Measurements from ENCODE around the gene VAPA. TPM values are rescaled to one million over a fixed set of nuclear protein-coding genes. Genes with fewer than 3 reads are reported as not detected.

Gene VAPA
- total RNA-seq, 2 experiments from 2014 or later = 139 to 176 TPM

- Histone ChIP-seq H3K4me2 (ENCODE audit: low read length) (no peak overlapping the region), H3K9me2 (ENCODE audit: insufficient read depth, low read length) (no peaks in the 10 kb centered on the region), H3K4me3 (ENCODE audit: low read depth, low read length, poor library complexity, severe bottlenecking) (no peak overlapping the region), H3K79me2 (ENCODE audit: insufficient read depth, low read depth, low read length) (no peaks in the 10 kb centered on the region), H3K9me3 (ENCODE audit: low read length) (peaks cover 16% of the 10 kb centered on the region), H3K36me3 (ENCODE audit: insufficient read depth, low read length) (no peaks in the 10 kb centered on the region), H2AFZ (ENCODE audit: low read length) (no peak overlapping the region), H4K20me1 (ENCODE audit: insufficient read depth, low read length) (no peaks in the 10 kb centered on the region), H3K27ac (ENCODE audit: low read depth, low read length, poor library complexity, severe bottlenecking) (no peak overlapping the region), H3K4me1 (ENCODE audit: insufficient read depth, low read length, poor library complexity, severe bottlenecking) (no peaks in the 10 kb centered on the region)
- no TSS peak for BruUV-seq (replicated peaks)
- TF ChIP-seq EZH2phosphoT487 (IDR thresholded peaks at IDR 0.05; ENCODE audit: borderline replicate concordance, low read depth, low read length) (no peak), CTCF (conservative IDR thresholded peaks at IDR 0.05; ENCODE audit: low read length) (no peak)
- intact Hi-C loops (cut with micrococcal nuclease; ENCODE audit: unreplicated experiment) = loop anchor here (10.0 kb wide), 2 partner anchors 50 to 340 kb away; no protein-coding TSS in a partner anchor
- DNase-seq (ENCODE audit: low spot score) = no peak
- CTCF ChIA-PET (ENCODE audit: unreplicated experiment) = no interaction called here
- POLR2A ChIA-PET = interaction anchor here (0.6 kb wide), 2 partner anchors 92 to 155 kb away, joined by 3 read pairs; no protein-coding TSS in a partner anchor
Observed at GRCh38 chr18:9974279-9974915, 60.6 kb downstream of the VAPA start.

- peaks cover 16% of the 10 kb centered on the region for H3K9me3 ChIP-seq (ENCODE audit: low read length)
- H2AFZ ChIP-seq (ENCODE audit: low read length) = no peak overlapping the region
- no peaks in the 10 kb centered on the region for H4K20me1 ChIP-seq (ENCODE audit: insufficient read depth, low read length)
- H3K4me3 ChIP-seq (ENCODE audit: low read depth, low read length, poor library complexity, severe bottlenecking) = no peak overlapping the region
- TF ChIP-seq EZH2phosphoT487 (IDR thresholded peaks at IDR 0.05; ENCODE audit: borderline replicate concordance, low read depth, low read length) (no peak), CTCF (conservative IDR thresholded peaks at IDR 0.05; ENCODE audit: low read length) (no peak)
- CTCF ChIA-PET (ENCODE audit: unreplicated experiment) = no interaction called here
- no peaks in the 10 kb centered on the region for H3K9me2 ChIP-seq (ENCODE audit: insufficient read depth, low read length)
- H3K4me1 ChIP-seq (ENCODE audit: insufficient read depth, low read length, poor library complexity, severe bottlenecking) = no peaks in the 10 kb centered on the region
- H3K27ac ChIP-seq (ENCODE audit: low read depth, low read length, poor library complexity, severe bottlenecking) = no peak overlapping the region
- no peaks in the 10 kb centered on the region for H3K79me2 ChIP-seq (ENCODE audit: insufficient read depth, low read depth, low read length)
- no TSS peak for BruUV-seq (replicated peaks)
- intact Hi-C loops (cut with micrococcal nuclease; ENCODE audit: unreplicated experiment) = loop anchor here (10.0 kb wide), 2 partner anchors 49 to 339 kb away; no protein-coding TSS in a partner anchor
- POLR2A ChIA-PET = interaction anchor here (0.5 kb wide), 1 partner anchor 622 kb away, joined by 4 read pairs; no protein-coding TSS in a partner anchor
- H3K4me2 ChIP-seq (ENCODE audit: low read length) = no peak overlapping the region
- no peaks in the 10 kb centered on the region for H3K36me3 ChIP-seq (ENCODE audit: insufficient read depth, low read length)
- DNase-seq (ENCODE audit: low spot score) = no peak
Observed at GRCh38 chr18:9975658-9976057, 61.8 kb downstream of the VAPA start.

- DNase-seq (ENCODE audit: low spot score) = no peak
- H3K79me2 ChIP-seq (ENCODE audit: insufficient read depth, low read depth, low read length) = no peaks in the 10 kb centered on the region
- ChIA-PET CTCF (ENCODE audit: unreplicated experiment) (no interaction called here), POLR2A (no interaction called here)
- no peaks in the 10 kb centered on the region for H4K20me1 ChIP-seq (ENCODE audit: insufficient read depth, low read length)
- no peak overlapping the region for H3K27ac ChIP-seq (ENCODE audit: low read depth, low read length, poor library complexity, severe bottlenecking)
- H3K36me3 ChIP-seq (ENCODE audit: insufficient read depth, low read length) = no peaks in the 10 kb centered on the region
- no TSS peak for BruUV-seq (replicated peaks)
- no peak overlapping the region for H3K4me3 ChIP-seq (ENCODE audit: low read depth, low read length, poor library complexity, severe bottlenecking)
- H3K9me3 ChIP-seq (ENCODE audit: low read length) = no peaks in the 10 kb centered on the region
- TF ChIP-seq EZH2phosphoT487 (IDR thresholded peaks at IDR 0.05; ENCODE audit: borderline replicate concordance, low read depth, low read length) = no peak
- TF ChIP-seq CTCF (conservative IDR thresholded peaks at IDR 0.05; ENCODE audit: low read length) = no peak
- H3K4me2 ChIP-seq (ENCODE audit: low read length) = no peak overlapping the region
- no peaks in the 10 kb centered on the region for H3K9me2 ChIP-seq (ENCODE audit: insufficient read depth, low read length)
- no peak overlapping the region for H2AFZ ChIP-seq (ENCODE audit: low read length)
- intact Hi-C loops (cut with micrococcal nuclease; ENCODE audit: unreplicated experiment) = no loop called here
- no peaks in the 10 kb centered on the region for H3K4me1 ChIP-seq (ENCODE audit: insufficient read depth, low read length, poor library complexity, severe bottlenecking)
Observed at GRCh38 chr18:9982711-9983110, 68.9 kb downstream of the VAPA start.
